HG02885 (cell line): ENCODE measurements around the gene TMEM253.

ENCODE experiments used
- ATAC-seq: cut with Tn5 transposase; IDR thresholded peaks from one replicate; pipeline ENCODE4 v1.9.1; 2021; ENCODE audit warnings: mild to moderate bottlenecking; ENCODE audit not compliant: unreplicated experiment, poor library complexity

TMEM253 gene

GRCh38 chr14:21102521-21103410, 1.9 kb downstream of the TMEM253 start:
- ATAC-seq: no peak

GRCh38 chr14:21103411-21103709, 2.5 kb downstream of the TMEM253 start:
- ATAC-seq: no peak

GRCh38 chr14:21103710-21104447, 3.0 kb downstream of the TMEM253 start:
- ATAC-seq: peak; percentile 90

GRCh38 chr14:21104448-21105060, 3.7 kb downstream of the TMEM253 start:
- ATAC-seq: peak; percentile 53

- no peak for ATAC-seq
These were observed 4.2 kb downstream of the TMEM253 start for GRCh38 chr14:21105095-21105494.

- no peak for ATAC-seq
These were observed 5.3 kb downstream of the TMEM253 start for GRCh38 chr14:21106176-21106497.

GRCh38 chr14:21106498-21107282, 5.8 kb downstream of the TMEM253 start:
- no peak for ATAC-seq

- ATAC-seq: no peak
These were observed 6.5 kb downstream of the TMEM253 start for GRCh38 chr14:21107283-21107800.

GRCh38 chr14:21108791-21109190, 7.9 kb downstream of the TMEM253 start:
- ATAC-seq: no peak

- peak; percentile 56 for ATAC-seq
These were observed 8.7 kb downstream of the TMEM253 start for GRCh38 chr14:21109377-21110138.

- ATAC-seq: no peak
These were observed 11.4 kb downstream of the TMEM253 start for GRCh38 chr14:21112255-21112654.

- no peak for ATAC-seq
These were observed 12.5 kb downstream of the TMEM253 start for GRCh38 chr14:21113369-21113768.

GRCh38 chr14:21118933-21119332, 18.1 kb downstream of the TMEM253 start:
- no peak for ATAC-seq

- ATAC-seq: no peak
These were observed 19.8 kb downstream of the TMEM253 start for GRCh38 chr14:21120686-21121085.

GRCh38 chr14:21121122-21121521, 20.3 kb downstream of the TMEM253 start:
- ATAC-seq: no peak

- ATAC-seq: no peak
These were observed 22.6 kb downstream of the TMEM253 start for GRCh38 chr14:21123429-21123828.

- no peak for ATAC-seq
These were observed 33.0 kb downstream of the TMEM253 start for GRCh38 chr14:21133901-21134300.

- no peak for ATAC-seq
These were observed 35.2 kb downstream of the TMEM253 start for GRCh38 chr14:21136024-21136423.

- ATAC-seq: no peak
These were observed 41.5 kb downstream of the TMEM253 start for GRCh38 chr14:21142357-21142756.

- no peak for ATAC-seq
These were observed 44.6 kb downstream of the TMEM253 start for GRCh38 chr14:21145437-21145836.
